Measurements from ENCODE around the gene DNAJA3.

The DNAJA3 gene

GRCh38 chr16:4472880-4473279 is 47.2 kb downstream of the DNAJA3 start:
- DNase-seq (ENCODE audit: low read depth in 4 of 4, low spot score in 1 of 4), result no peak

GRCh38 chr16:4474192-4474961 is 48.7 kb downstream of the DNAJA3 start, which contains the start of gene NMRAL1:
TSS of gene NMRAL1 (minus strand) at chr16:4474625. CDS start at chr16:4474132, 493 bp downstream.
- peak; percentile 44 to 86 (median 70) for DNase-seq (ENCODE audit: low read depth in 4 of 4, low spot score in 1 of 4)

GRCh38 chr16:4475880-4476788 is 50.5 kb downstream of the DNAJA3 start, which contains the start of gene HMOX2:
TSS of gene HMOX2 (plus strand) at chr16:4476398. CDS start at chr16:4505525, 29,127 bp downstream.
- peak; percentile 80 to 92 (median 88) for DNase-seq (ENCODE audit: low read depth in 4 of 4, low spot score in 1 of 4)

GRCh38 chr16:4477966-4478365 is 52.3 kb downstream of the DNAJA3 start:
- DNase-seq (ENCODE audit: low read depth in 4 of 4, low spot score in 1 of 4), result no peak

GRCh38 chr16:4481526-4481925 is 55.9 kb downstream of the DNAJA3 start:
- no peak for DNase-seq (ENCODE audit: low read depth in 4 of 4, low spot score in 1 of 4)

GRCh38 chr16:4481963-4482362 is 56.3 kb downstream of the DNAJA3 start:
- no peak for DNase-seq (ENCODE audit: low read depth in 4 of 4, low spot score in 1 of 4)

- no peak for DNase-seq (ENCODE audit: low read depth in 4 of 4, low spot score in 1 of 4)
Measured at GRCh38 chr16:4486126-4486893, 60.6 kb downstream of the DNAJA3 start.

- DNase-seq (ENCODE audit: low read depth in 4 of 4, low spot score in 1 of 4), result no peak
Measured at GRCh38 chr16:4487955-4488498, 62.4 kb downstream of the DNAJA3 start.

GRCh38 chr16:4488499-4488967 is 62.9 kb downstream of the DNAJA3 start:
- no peak for DNase-seq (ENCODE audit: low read depth in 4 of 4, low spot score in 1 of 4)

- no peak for DNase-seq (ENCODE audit: low read depth in 4 of 4, low spot score in 1 of 4)
Measured at GRCh38 chr16:4489030-4489429, 63.4 kb downstream of the DNAJA3 start.

GRCh38 chr16:4491898-4492297 is 66.2 kb downstream of the DNAJA3 start:
- no peak for DNase-seq (ENCODE audit: low read depth in 4 of 4, low spot score in 1 of 4)

- no peak for DNase-seq (ENCODE audit: low read depth in 4 of 4, low spot score in 1 of 4)
Measured at GRCh38 chr16:4494746-4495490, 69.2 kb downstream of the DNAJA3 start.

- DNase-seq (ENCODE audit: low read depth in 4 of 4, low spot score in 1 of 4), result no peak
Measured at GRCh38 chr16:4495766-4496165, 70.1 kb downstream of the DNAJA3 start.

GRCh38 chr16:4496305-4496704 is 70.6 kb downstream of the DNAJA3 start:
- DNase-seq (ENCODE audit: low read depth in 4 of 4, low spot score in 1 of 4), result no peak

- DNase-seq (ENCODE audit: low read depth in 4 of 4, low spot score in 1 of 4), result no peak
Measured at GRCh38 chr16:4498546-4499195, 73.0 kb downstream of the DNAJA3 start.

GRCh38 chr16:4499196-4499555 is 73.5 kb downstream of the DNAJA3 start:
- DNase-seq (ENCODE audit: low read depth in 4 of 4, low spot score in 1 of 4), result no peak

- DNase-seq (ENCODE audit: low read depth in 4 of 4, low spot score in 1 of 4), result no peak
Measured at GRCh38 chr16:4500272-4500671, 74.6 kb downstream of the DNAJA3 start.

GRCh38 chr16:4501071-4501478 is 75.4 kb downstream of the DNAJA3 start:
- no peak for DNase-seq (ENCODE audit: low read depth in 4 of 4, low spot score in 1 of 4)

GRCh38 chr16:4505356-4506147 is 79.9 kb downstream of the DNAJA3 start:
- peak; percentile 23 to 44 (median 32) for DNase-seq (ENCODE audit: low read depth in 4 of 4, low spot score in 1 of 4)

Data from stimulated activated CD4-positive, alpha-beta T cell treated with anti-CD3 and anti-CD28 coated beads, Interleukin-1b, Interleukin-23, amount 100 ng/mL, for 24 hours (primary cell).